Neural cell (in vitro differentiated cells): ENCODE measurements around the gene RPRD1B. TPM values are rescaled to one million over a fixed set of nuclear protein-coding genes. Genes with fewer than 3 reads are reported as not detected.

Experiments
- H2AFZ ChIP-seq: fragments of 200-600, 300-800 bp; sonication (generic), shearing (Covaris generic); 2 replicates; pipeline ENCODE4 v1.6.0; 2014; ENCODE audit warnings: low read depth, mild to moderate bottlenecking, antibody characterized with exemption, low read length, moderate library complexity
- H3F3A ChIP-seq: fragments of 200-600 bp; shearing (Covaris generic); 2 replicates; pipeline ENCODE4 v1.6.1; 2016; ENCODE audit warnings: mild to moderate bottlenecking, moderate library complexity, mixed read lengths, antibody characterized with exemption, low read length; ENCODE audit not compliant: insufficient read depth, poor library complexity, severe bottlenecking
- H3K27ac ChIP-seq: fragments of 200-600, 300-800 bp; sonication (generic), shearing (Covaris generic); 2 replicates; pipeline ENCODE4 v1.5.1; 2014; ENCODE audit warnings: mild to moderate bottlenecking, low read length, moderate library complexity
- H3K27me3 ChIP-seq: fragments of 300-800, 200-600 bp; sonication (generic), shearing (Covaris generic); 2 replicates; pipeline ENCODE4 v1.6.0; 2014; ENCODE audit warnings: mild to moderate bottlenecking, low read depth, low read length, moderate library complexity; ENCODE audit not compliant: insufficient read depth
- H3K36me3 ChIP-seq: fragments of 300-800, 200-600 bp; sonication (generic), shearing (Covaris generic); 2 replicates; pipeline ENCODE4 v1.5.1; 2014; ENCODE audit warnings: mild to moderate bottlenecking, antibody characterized with exemption, low read length, moderate library complexity; ENCODE audit not compliant: insufficient read depth
- H3K4me2 ChIP-seq: fragments of 300-800, 200-600 bp; sonication (generic), shearing (Covaris generic); 2 replicates; pipeline ENCODE4 v1.6.0; 2014; ENCODE audit warnings: mild to moderate bottlenecking, low read length
- H3K4me3 ChIP-seq: fragments of 300-800, 200-600 bp; sonication (generic), shearing (Covaris generic); 2 replicates; pipeline ENCODE4 v1.5.1; 2014; ENCODE audit warnings: mild to moderate bottlenecking, low read length, moderate library complexity
- H3K79me2 ChIP-seq: fragments of 200-600 bp; shearing (Covaris generic); replicated peaks from 2 replicates; pipeline ENCODE4 v1.6.0; 2014; ENCODE audit warnings: mild to moderate bottlenecking, low read length, moderate library complexity; ENCODE audit not compliant: insufficient read depth
- H3K9ac ChIP-seq: fragments of 300-800, 200-600 bp; sonication (generic), shearing (Covaris generic); 2 replicates; pipeline ENCODE4 v1.6.1; 2016; ENCODE audit warnings: mild to moderate bottlenecking, low read length, mixed read lengths
- H3K9me2 ChIP-seq: fragments of 200-600 bp; shearing (Covaris generic); 2 replicates; pipeline ENCODE4 v1.6.1; 2016; ENCODE audit warnings: mild to moderate bottlenecking, low read length, mixed read lengths; ENCODE audit not compliant: insufficient read depth
- H3K9me3 ChIP-seq: fragments of 200-600, 300-800 bp; sonication (generic), shearing (Covaris generic); 2 replicates; pipeline ENCODE4 v1.6.1; 2016; ENCODE audit warnings: mild to moderate bottlenecking, mixed run types, low read length, moderate library complexity, mixed read lengths
- H4K20me1 ChIP-seq: fragments of 200-600 bp; shearing (Covaris generic); 2 replicates; pipeline ENCODE4 v1.6.1; 2016; ENCODE audit warnings: mild to moderate bottlenecking, mixed run types; ENCODE audit not compliant: insufficient read depth
- EP300 ChIP-seq: fragments of 450-650 bp; conservative IDR thresholded peaks from 2 replicates; pipeline ENCODE4 v1.6.1; 2014; ENCODE audit warnings: antibody characterized with exemption, mild to moderate bottlenecking, moderate library complexity; ENCODE audit not compliant: poor library complexity, severe bottlenecking
- EZH2 ChIP-seq: fragments of 200-600, 300-800 bp; shearing (Covaris generic), sonication (generic); IDR thresholded peaks from 2 replicates; pipeline ENCODE4 v1.6.1; 2014; ENCODE audit warnings: antibody characterized with exemption, low read length, borderline replicate concordance, mild to moderate bottlenecking; ENCODE audit not compliant: insufficient read depth, poor library complexity, severe bottlenecking
- MXI1 ChIP-seq: fragments of 450-650 bp; conservative IDR thresholded peaks from 2 replicates; pipeline ENCODE4 v1.6.1; 2014; ENCODE audit warnings: antibody characterized with exemption, mild to moderate bottlenecking; ENCODE audit not compliant: poor library complexity, severe bottlenecking
- POLR2AphosphoS5 ChIP-seq: IDR thresholded peaks from 2 replicates; pipeline ENCODE4 v1.6.1; 2012
- RAD21 ChIP-seq: fragments of 450-650 bp; conservative IDR thresholded peaks from 2 replicates; pipeline ENCODE4 v1.6.1; 2014; ENCODE audit warnings: antibody characterized with exemption, mild to moderate bottlenecking, moderate library complexity
- SMC3 ChIP-seq: fragments of 450-650 bp; conservative IDR thresholded peaks from 2 replicates; pipeline ENCODE4 v1.6.1; 2014; ENCODE audit warnings: antibody characterized with exemption, mild to moderate bottlenecking, moderate library complexity; ENCODE audit not compliant: poor library complexity
- TAF1 ChIP-seq: IDR thresholded peaks from 2 replicates; pipeline ENCODE4 v1.6.1; 2012; ENCODE audit warnings: low read depth
- polyA plus RNA-seq: library from polyadenylated mRNA; depleted of rRNA; stranded (reverse); fragments of >200 nt; gene quantifications from 2 replicates; pipeline ENCODE4 v1.2.3, GENCODE V29; 2014
- TF ChIP-seq, protein P1 (sequence below): IDR thresholded peaks from 2 replicates; pipeline ENCODE4 v1.6.1; 2012; ENCODE audit warnings: borderline replicate concordance
- TF ChIP-seq, protein P2 (sequence below): fragments of 450-650 bp; IDR thresholded peaks from 2 replicates; pipeline ENCODE4 v1.5.1; 2014; ENCODE audit warnings: antibody characterized with exemption, mild to moderate bottlenecking, moderate library complexity; ENCODE audit not compliant: poor library complexity, severe bottlenecking

Gene RPRD1B
- polyA plus RNA-seq, 1 donor from 2014 or later, result 23.4 TPM

DNA sequence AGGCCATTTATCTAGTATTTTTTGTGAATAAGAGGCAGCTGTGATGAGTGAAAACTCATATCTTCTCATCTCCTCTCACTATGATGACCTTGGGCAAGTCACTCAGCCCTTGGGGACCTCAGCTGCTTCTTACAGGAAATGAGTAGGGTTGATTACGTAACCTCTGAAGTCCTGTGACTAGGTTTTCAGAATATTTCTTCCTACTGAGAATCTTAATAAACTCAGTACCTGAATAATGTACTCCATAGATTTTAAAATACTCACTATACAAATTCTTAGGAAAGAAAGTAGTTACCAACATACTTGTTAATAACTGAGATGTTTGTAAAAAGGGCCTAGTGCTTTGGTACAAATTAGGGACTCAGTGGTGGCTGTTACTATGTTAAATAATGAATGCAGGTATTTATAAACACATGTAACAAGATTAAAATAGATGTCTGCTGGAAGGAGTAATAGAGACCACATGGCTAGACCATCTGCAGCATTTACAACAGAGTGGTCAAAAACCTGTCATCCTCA, 60.9 kb downstream of the RPRD1B start:
- H3K4me2 ChIP-seq, result no peak overlapping the region
- H3K9me3 ChIP-seq, result no peaks in the 10 kb centered on the region
- H2AFZ ChIP-seq, result no peak overlapping the region

DNA sequence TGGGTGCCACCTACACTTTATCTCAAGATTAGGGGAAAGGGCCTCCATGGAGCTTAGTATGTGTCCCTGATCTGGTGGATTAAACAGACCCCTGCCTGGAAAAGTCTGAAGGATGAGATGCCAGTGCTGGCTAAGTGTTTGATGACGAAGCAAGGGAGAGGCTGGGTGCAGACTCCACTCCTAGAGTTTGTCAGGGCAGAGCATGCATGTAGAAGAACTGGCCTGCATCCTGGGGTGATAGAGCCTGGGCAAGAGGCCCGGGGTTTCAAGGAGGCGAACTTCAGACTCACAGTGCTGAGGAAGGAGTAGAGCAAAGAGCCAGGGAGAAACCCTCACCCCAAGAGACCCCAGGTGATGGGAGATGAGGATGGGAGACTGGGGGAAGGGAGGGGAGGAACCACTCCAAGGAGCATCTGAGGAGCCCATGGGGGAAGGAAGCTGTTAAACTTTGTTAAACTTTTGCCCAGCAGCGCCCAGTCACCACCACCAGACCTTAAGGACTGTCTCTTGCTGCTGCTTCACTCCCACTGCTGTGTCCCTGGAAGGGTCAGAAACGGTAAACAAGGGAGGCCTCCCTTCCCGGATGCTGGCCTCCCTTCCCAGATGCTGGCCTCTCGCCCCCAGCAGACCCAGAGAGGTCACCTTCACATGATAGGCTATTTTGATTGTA, 61.6 kb downstream of the RPRD1B start:
- Histone ChIP-seq H3K79me2 (no peaks in the 10 kb centered on the region), H4K20me1 (no peaks in the 10 kb centered on the region), H3K27me3 (no peaks in the 10 kb centered on the region), H3K27ac (no peak overlapping the region), H3F3A (no peaks in the 10 kb centered on the region), H3K9me3 (no peaks in the 10 kb centered on the region), H3K36me3 (no peaks in the 10 kb centered on the region), H3K9me2 (no peaks in the 10 kb centered on the region), H3K9ac (no peak overlapping the region), H3K4me3 (no peak overlapping the region), H3K4me2 (no peak overlapping the region), H2AFZ (no peak overlapping the region)
- TF ChIP-seq MXI1 (no peak), EP300 (no peak), SMC3 (no peak)
- TF ChIP-seq, protein P1, sequence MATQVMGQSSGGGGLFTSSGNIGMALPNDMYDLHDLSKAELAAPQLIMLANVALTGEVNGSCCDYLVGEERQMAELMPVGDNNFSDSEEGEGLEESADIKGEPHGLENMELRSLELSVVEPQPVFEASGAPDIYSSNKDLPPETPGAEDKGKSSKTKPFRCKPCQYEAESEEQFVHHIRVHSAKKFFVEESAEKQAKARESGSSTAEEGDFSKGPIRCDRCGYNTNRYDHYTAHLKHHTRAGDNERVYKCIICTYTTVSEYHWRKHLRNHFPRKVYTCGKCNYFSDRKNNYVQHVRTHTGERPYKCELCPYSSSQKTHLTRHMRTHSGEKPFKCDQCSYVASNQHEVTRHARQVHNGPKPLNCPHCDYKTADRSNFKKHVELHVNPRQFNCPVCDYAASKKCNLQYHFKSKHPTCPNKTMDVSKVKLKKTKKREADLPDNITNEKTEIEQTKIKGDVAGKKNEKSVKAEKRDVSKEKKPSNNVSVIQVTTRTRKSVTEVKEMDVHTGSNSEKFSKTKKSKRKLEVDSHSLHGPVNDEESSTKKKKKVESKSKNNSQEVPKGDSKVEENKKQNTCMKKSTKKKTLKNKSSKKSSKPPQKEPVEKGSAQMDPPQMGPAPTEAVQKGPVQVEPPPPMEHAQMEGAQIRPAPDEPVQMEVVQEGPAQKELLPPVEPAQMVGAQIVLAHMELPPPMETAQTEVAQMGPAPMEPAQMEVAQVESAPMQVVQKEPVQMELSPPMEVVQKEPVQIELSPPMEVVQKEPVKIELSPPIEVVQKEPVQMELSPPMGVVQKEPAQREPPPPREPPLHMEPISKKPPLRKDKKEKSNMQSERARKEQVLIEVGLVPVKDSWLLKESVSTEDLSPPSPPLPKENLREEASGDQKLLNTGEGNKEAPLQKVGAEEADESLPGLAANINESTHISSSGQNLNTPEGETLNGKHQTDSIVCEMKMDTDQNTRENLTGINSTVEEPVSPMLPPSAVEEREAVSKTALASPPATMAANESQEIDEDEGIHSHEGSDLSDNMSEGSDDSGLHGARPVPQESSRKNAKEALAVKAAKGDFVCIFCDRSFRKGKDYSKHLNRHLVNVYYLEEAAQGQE, result no peak
- TF ChIP-seq, protein P2, sequence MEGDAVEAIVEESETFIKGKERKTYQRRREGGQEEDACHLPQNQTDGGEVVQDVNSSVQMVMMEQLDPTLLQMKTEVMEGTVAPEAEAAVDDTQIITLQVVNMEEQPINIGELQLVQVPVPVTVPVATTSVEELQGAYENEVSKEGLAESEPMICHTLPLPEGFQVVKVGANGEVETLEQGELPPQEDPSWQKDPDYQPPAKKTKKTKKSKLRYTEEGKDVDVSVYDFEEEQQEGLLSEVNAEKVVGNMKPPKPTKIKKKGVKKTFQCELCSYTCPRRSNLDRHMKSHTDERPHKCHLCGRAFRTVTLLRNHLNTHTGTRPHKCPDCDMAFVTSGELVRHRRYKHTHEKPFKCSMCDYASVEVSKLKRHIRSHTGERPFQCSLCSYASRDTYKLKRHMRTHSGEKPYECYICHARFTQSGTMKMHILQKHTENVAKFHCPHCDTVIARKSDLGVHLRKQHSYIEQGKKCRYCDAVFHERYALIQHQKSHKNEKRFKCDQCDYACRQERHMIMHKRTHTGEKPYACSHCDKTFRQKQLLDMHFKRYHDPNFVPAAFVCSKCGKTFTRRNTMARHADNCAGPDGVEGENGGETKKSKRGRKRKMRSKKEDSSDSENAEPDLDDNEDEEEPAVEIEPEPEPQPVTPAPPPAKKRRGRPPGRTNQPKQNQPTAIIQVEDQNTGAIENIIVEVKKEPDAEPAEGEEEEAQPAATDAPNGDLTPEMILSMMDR, result no peak

More for the DNA sequence above, 60.9 kb downstream of the RPRD1B start:
- no peaks in the 10 kb centered on the region for H3K27me3 ChIP-seq
- no peak overlapping the region for H3K4me3 ChIP-seq
- no peaks in the 10 kb centered on the region for H4K20me1 ChIP-seq
- H3K9ac ChIP-seq, result no peak overlapping the region
- H3K36me3 ChIP-seq, result no peaks in the 10 kb centered on the region
- H3K27ac ChIP-seq, result no peak overlapping the region
- H3F3A ChIP-seq, result no peaks in the 10 kb centered on the region
- no peaks in the 10 kb centered on the region for H3K79me2 ChIP-seq
- no peaks in the 10 kb centered on the region for H3K9me2 ChIP-seq
- TF ChIP-seq EZH2, result no peak
- TF ChIP-seq EP300, result no peak
- no peak for TF ChIP-seq SMC3
- TF ChIP-seq, protein P1, result no peak
- TF ChIP-seq, protein P2, result no peak
- TF ChIP-seq TAF1, result no peak
- no peak for TF ChIP-seq RAD21
- TF ChIP-seq MXI1, result no peak
- no peak for TF ChIP-seq POLR2AphosphoS5
